Measurements from ENCODE around the gene CCDC71. TPM values are rescaled to one million over a fixed set of nuclear protein-coding genes. Genes with fewer than 3 reads are reported as not detected.

The CCDC71 gene
- total and polyA plus RNA-seq, 2 experiments from 2014 or later, result 1.9 to 44.2 TPM

- TF ChIP-seq, protein P1, sequence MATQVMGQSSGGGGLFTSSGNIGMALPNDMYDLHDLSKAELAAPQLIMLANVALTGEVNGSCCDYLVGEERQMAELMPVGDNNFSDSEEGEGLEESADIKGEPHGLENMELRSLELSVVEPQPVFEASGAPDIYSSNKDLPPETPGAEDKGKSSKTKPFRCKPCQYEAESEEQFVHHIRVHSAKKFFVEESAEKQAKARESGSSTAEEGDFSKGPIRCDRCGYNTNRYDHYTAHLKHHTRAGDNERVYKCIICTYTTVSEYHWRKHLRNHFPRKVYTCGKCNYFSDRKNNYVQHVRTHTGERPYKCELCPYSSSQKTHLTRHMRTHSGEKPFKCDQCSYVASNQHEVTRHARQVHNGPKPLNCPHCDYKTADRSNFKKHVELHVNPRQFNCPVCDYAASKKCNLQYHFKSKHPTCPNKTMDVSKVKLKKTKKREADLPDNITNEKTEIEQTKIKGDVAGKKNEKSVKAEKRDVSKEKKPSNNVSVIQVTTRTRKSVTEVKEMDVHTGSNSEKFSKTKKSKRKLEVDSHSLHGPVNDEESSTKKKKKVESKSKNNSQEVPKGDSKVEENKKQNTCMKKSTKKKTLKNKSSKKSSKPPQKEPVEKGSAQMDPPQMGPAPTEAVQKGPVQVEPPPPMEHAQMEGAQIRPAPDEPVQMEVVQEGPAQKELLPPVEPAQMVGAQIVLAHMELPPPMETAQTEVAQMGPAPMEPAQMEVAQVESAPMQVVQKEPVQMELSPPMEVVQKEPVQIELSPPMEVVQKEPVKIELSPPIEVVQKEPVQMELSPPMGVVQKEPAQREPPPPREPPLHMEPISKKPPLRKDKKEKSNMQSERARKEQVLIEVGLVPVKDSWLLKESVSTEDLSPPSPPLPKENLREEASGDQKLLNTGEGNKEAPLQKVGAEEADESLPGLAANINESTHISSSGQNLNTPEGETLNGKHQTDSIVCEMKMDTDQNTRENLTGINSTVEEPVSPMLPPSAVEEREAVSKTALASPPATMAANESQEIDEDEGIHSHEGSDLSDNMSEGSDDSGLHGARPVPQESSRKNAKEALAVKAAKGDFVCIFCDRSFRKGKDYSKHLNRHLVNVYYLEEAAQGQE (IDR thresholded peaks at IDR 0.05; ENCODE audit: unreplicated experiment), result no peak
These were observed 32.0 kb upstream of the CCDC71 start (continued) for GRCh38 chr3:49198161-49198560.

DNA sequence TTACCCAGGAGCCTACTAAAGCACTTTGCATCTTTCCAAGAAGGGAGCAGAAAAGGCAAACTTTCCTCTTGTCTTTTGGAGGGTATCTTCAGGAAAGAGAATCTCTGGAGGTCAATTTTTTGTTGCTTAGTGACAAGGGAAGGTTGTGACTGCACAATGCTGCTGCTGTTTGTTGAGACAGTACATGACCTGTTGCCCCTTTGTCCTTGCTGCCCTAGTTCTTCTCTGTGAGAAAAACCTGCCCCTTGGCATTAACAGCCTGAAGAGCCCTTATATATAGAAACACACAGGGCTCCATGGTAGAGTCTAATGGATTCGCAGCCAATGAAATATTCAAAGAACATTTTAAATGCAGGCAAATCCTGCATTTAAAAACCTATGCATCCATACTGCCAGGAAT, 25.6 kb upstream of the CCDC71 start:
- Histone ChIP-seq H3F3A (replicated peaks; ENCODE audit: low read depth) (no peaks in the 10 kb centered on the region), H3K79me2 (replicated peaks; ENCODE audit: insufficient read depth) (no peaks in the 10 kb centered on the region), H3K4me3 (no peak overlapping the region), H3K27me3 (ENCODE audit: insufficient read depth) (no peaks in the 10 kb centered on the region), H4K20me1 (replicated peaks; ENCODE audit: insufficient read depth) (no peaks in the 10 kb centered on the region), H3K36me3 (ENCODE audit: insufficient read depth) (no peaks in the 10 kb centered on the region), H2AFZ (peak overlapping the region; percentile 76), H3K27ac (ENCODE audit: low read depth) (no peak overlapping the region), H3K4me1 (ENCODE audit: insufficient read depth) (no peaks in the 10 kb centered on the region), H3K4me2 (no peak overlapping the region), H3K9me2 (ENCODE audit: insufficient read depth) (0 out of 2 replicates have a peak, but pooled peaks cover 3% of the 10 kb centered on the region)
- Mint-ChIP-seq H3K36me3 (ENCODE audit: low read depth) (no peaks in the 10 kb centered on the region), H3K4me3 (no peak overlapping the region), H3K27ac (no peak overlapping the region), H3K9me3 (peaks cover 8% of the 10 kb centered on the region; the same call in 2 of the 3 replicates), H3K4me1 (0 out of 3 replicates have a peak, but pooled peaks cover 3% of the 10 kb centered on the region), H3K27me3 (ENCODE audit: insufficient read depth, low read depth, poor library complexity) (peaks cover 10% of the 10 kb centered on the region)
- TF ChIP-seq ZNF331 (CRISPR knock-in tag; IDR thresholded peaks at IDR 0.05; ENCODE audit: low read depth), result no peak
- ATAC-seq (no peak), DNase-seq (ENCODE audit: low spot score) (no peak)

DNA sequence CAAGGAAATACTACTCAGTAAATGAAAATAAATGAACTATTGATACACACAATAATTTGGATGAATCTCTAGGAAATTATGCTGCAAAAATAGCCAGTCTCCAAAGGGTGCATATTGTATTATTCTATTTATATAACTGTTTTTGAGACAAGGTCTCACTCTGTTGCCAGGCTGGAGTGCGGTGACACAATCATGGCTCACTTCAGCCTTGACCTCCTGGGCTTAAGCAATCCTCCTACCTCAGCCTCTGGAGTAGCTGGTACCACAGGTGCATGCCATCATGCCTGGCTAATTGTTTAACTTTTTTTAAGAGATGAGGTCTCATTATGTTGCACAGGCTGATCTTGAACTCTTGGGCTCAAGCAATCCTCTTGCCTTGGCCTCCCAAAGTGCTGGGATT, 17.7 kb upstream of the CCDC71 start:
- Mint-ChIP-seq H3K27ac (no peak overlapping the region), H3K9me3 (peaks cover 19% of the 10 kb centered on the region; the same call in 2 of the 3 replicates), H3K4me1 (0 out of 3 replicates have a peak, but pooled peaks cover 3% of the 10 kb centered on the region), H3K4me3 (no peak overlapping the region), H3K36me3 (ENCODE audit: low read depth) (peaks cover 2% of the 10 kb centered on the region; the same call in 1 of the 3 replicates), H3K27me3 (ENCODE audit: insufficient read depth, low read depth, poor library complexity) (peaks cover 8% of the 10 kb centered on the region)
- no peak overlapping the region for H2AFZ ChIP-seq
- no peak overlapping the region for H3K4me2 ChIP-seq
- 0 out of 2 replicates have a peak, but pooled peaks cover 3% of the 10 kb centered on the region for H3K9me2 ChIP-seq (ENCODE audit: insufficient read depth)
- no peaks in the 10 kb centered on the region for H3F3A ChIP-seq (replicated peaks; ENCODE audit: low read depth)
- H3K36me3 ChIP-seq (ENCODE audit: insufficient read depth), result no peaks in the 10 kb centered on the region
- no peaks in the 10 kb centered on the region for H3K27me3 ChIP-seq (ENCODE audit: insufficient read depth)
- H3K4me3 ChIP-seq, result no peak overlapping the region
- H3K27ac ChIP-seq (ENCODE audit: low read depth), result no peak overlapping the region
- ATAC-seq (no peak), DNase-seq (ENCODE audit: low spot score) (no peak)
- H3K4me1 ChIP-seq (ENCODE audit: insufficient read depth), result no peaks in the 10 kb centered on the region
- no peaks in the 10 kb centered on the region for H4K20me1 ChIP-seq (replicated peaks; ENCODE audit: insufficient read depth)
- TF ChIP-seq JUNB (IDR thresholded peaks at IDR 0.05; ENCODE audit: unreplicated experiment), result no peak
- no peak for TF ChIP-seq ZNF462 (CRISPR knock-in tag; IDR thresholded peaks at IDR 0.05)
- TF ChIP-seq CREB1 (CRISPR knock-in tag; IDR thresholded peaks at IDR 0.05; ENCODE audit: low read depth), result no peak
- H3K79me2 ChIP-seq (replicated peaks; ENCODE audit: insufficient read depth), result no peaks in the 10 kb centered on the region

Data from GM23338 (cell line).